Sciatic nerve (tissue), 2 donors: Measurements from ENCODE around the gene HIP1R. TPM values are rescaled to one million over a fixed set of nuclear protein-coding genes. Genes with fewer than 3 reads are reported as not detected.
A peak's percentile ranks its signal among the peaks of the same experiment; 100 is the strongest.

Experiments used
- ATAC-seq: fragments of 200-7000 bp; cut with Tn5 transposase; one replicate; pipeline ENCODE4 v1.9.1; 2020; ENCODE audit warnings: mild to moderate bottlenecking, moderate library complexity
- DNase-seq: peaks from one replicate; pipeline ENCODE4 v3.0.0-alpha.2; 2020; ENCODE audit warnings: low spot score
- intact Hi-C: fragments of 100-400 bp; cut with DNase I; formaldehyde crosslinking; loops from one replicate; pipeline ENCODE4 v1.14.2; 2022
- total RNA-seq: library from RNA; stranded (reverse); fragmentation: NEBNext Ultra II Directional; extraction: Animal tissue kit (Norgen Biotek cat#: 25700); gene quantifications from one replicate; pipeline ENCODE4 v1.2.1, GENCODE V29; 2021
- donor health status: DM: no; HTN: no; CAD: no.
- donor health status: DM: no; HTN: no; CAD: no.

HIP1R gene
- total RNA-seq, 1 donor from 2014 or later = 14.3 TPM

DNA sequence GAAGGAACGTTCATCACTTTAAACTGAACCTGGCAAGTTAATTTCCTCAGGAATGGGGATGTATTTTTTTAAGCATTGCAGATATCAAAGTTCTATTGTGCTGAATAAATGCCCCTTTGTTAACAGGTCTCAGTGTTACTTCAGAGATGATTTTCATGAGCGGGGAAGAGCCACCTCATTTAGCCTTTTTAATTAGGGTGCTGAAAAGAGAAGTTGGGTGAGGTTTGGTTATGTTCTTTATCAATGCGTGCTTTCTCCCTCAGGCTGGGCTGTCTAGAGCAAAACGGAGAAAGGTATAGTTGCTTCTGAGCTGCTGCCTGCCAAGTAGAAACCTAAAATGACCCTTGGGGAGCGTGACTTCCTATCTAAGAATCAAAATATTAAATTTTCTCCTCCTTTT is 8.0 kb upstream of the HIP1R start:
- intact Hi-C loops = no loop called here

DNA sequence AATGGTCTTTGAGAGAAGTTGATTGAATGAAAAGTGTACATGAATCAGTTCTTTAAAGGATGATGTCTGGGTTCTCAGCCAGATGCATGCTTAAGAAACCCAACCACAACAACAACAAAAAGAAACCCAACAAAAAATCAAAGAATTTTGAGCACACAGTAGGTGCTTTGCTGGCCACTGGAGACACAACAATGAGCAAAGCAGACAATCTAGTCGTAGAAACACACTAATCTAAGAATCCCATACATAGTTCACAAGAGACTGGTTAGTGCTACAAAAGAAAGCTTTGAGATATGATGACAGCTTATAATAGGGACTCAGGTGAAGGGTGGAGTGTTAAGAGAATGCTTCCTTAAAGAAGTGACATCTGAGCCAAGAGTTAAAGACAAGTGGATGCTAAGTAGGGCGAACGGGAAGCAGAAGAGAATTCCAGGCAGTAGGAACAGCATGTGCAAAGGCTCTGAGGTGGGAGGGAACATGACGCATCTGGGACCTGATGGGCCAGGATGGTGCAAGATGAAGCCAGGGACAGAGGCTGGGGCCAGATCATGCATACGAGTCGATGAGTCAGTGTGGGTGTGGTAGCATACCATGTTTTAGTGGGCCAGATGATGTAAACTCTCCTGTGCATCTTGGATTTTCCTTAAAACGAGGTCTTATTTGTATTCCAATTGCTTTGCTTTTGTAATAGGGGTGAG is 4.6 kb upstream of the HIP1R start:
- DNase-seq (no peak), ATAC-seq (no peak)
- intact Hi-C loops = no loop called here

More for the DNA sequence above, 8.0 kb upstream of the HIP1R start:
- ATAC-seq = no peak
- DNase-seq = peak; percentile 5

DNA sequence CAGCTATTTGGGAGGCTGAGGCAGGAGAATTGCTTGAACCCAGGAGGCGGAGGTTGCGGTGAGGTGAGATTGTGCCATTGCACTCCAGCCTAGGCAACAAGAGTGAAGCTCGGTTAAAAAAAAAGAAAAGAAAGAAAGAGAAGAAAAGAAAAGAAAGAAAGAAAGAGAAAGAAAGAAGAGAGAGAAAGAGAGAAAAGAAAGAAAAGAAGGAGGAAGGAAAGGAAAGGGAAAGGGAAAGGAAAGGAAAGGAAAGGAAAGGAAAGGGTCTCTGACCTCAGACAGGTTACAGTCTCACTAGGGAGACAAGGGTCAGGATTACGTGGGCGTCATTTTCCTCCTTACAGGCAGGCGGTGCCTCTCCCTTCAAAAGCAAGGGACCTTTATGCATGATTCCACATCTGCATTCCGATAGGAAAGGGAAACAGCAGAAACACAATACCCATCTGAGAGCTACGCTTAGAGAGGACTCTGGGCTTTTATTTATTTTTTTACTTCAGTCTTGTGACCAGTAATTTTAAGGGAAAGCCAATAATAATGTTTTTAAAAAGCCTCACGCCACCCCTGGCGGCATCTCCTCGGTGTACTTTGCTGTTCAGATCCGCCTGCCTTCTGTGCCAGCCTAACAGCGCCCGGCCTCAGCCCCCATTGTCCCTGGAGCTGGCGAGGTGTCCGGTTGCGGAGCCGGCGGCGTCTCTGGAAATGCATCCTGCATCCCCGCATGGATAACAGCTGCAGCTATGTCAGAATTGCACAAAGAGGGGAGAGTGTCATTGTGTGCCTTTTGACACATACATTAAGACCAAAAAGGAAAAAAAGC is 945 bp upstream of the HIP1R start:
- intact Hi-C loops = no loop called here
- DNase-seq (peak; percentile 62), ATAC-seq (peak; percentile 62)

GRCh38 chr12:122835750-122836026 is 431 bp downstream of the HIP1R start:
- ATAC-seq (no peak), DNase-seq (no peak)
- intact Hi-C loops = no loop called here

- intact Hi-C loops = no loop called here
- ATAC-seq = peak; percentile 38
Observed at GRCh38 chr12:122836027-122836921, 1.0 kb downstream of the HIP1R start.

DNA sequence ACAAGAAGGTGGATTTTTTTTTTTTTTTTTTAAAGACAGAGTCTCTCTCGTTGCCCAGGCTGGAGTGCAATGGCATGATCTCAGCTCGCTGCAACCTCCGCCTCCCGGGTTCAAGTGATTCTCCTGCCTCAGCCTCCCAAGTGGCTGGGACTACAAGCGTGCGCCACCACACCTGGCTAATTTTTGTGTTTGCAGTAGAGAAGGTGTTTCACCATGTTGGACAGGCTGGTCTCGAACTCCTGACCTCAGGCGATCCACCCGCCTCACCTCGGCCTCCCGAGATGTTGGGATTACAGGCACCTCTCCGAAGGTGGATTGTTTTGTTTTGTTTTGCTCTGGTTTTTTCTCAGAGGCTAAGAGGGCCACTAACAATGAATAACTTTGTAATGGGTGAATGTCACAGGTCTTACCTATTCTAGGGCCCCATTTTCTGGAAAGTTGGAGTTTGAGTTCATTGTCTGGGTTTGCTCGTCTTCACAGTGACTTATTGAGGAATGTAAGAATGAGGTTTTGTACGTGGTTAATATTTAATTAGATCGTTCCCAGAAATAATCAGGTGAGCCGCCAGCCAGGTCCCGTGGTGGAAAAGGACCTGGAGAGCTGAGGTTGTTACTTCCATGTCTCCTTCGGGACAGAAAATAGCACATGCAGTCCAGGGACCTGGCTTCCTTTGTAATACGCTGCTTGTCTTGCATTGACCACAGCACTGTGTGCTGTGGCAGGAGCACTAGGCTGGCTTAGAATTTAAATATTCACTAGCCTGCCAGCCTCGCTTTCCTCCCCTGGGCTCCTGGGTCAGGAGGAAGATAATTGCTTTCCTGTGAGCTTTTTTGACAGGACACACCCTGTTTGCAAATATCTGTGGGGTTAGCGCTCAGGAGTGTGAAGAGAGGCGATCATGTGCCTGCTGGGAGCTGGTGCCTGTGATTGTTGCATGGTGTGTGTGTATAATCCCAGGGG is 2.3 kb downstream of the HIP1R start:
- no peak for DNase-seq
- ATAC-seq = no peak
- intact Hi-C loops = no loop called here

More at GRCh38 chr12:122836027-122836921, 1.0 kb downstream of the HIP1R start:
- DNase-seq = no peak

DNA sequence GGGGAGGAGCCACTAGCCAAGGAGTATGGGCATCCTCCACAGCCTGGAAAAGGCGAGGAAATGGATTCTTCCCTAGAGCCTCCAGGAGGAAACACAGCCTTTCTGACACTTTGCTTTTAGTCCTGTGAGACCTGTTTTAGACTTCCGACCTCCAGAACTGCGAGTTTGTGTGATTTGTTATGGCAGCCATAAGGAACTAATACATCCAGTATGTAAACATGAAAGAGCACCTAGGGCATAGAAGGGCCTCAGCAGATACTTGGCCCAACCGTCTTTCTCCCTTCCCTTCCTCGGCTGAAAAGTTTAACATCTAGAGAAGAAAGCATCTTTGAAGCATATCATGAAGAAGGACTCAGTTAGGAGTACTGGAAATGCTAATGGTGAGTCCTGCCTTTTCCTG is 3.6 kb downstream of the HIP1R start:
- DNase-seq (no peak), ATAC-seq (no peak)
- intact Hi-C loops = no loop called here

DNA sequence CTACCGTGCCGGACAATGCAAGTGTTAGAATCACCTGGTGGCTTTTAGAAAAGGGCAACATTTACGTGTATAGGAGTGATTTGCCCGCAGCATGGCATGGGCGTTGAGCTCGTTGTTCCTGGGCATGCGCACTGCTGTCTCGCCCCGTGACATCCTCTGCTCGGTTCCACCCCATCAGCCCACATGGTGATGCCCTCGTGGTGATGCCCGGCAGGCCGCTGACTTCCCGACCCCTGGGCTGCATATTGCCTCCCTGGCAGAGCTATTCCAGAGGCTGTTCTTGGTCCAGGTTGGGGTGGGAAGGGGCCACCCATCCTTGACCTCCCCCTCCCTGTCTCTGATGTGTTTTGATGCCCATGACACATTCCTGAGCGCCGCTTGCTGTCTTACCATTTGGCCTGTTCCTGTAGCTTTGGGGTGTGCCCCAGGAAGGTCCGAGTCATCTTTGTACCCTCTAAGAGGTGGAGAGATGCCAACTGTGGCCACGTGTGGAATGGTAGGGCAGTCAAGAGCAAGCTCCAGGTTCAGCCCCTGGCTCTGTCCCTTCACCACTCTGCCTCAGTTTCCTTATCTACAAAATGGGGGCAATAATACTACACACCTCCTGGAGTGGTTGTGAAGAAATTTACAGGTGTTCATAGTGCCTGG is 4.8 kb downstream of the HIP1R start:
- no peak for ATAC-seq
- intact Hi-C loops = no loop called here
- DNase-seq = no peak

- intact Hi-C loops = no loop called here
- no peak for DNase-seq
- no peak for ATAC-seq
Observed at GRCh38 chr12:122840580-122841513, 5.6 kb downstream of the HIP1R start.

GRCh38 chr12:122841544-122842321 is 6.5 kb downstream of the HIP1R start:
- ATAC-seq (no peak), DNase-seq (no peak)
- intact Hi-C loops = no loop called here

DNA sequence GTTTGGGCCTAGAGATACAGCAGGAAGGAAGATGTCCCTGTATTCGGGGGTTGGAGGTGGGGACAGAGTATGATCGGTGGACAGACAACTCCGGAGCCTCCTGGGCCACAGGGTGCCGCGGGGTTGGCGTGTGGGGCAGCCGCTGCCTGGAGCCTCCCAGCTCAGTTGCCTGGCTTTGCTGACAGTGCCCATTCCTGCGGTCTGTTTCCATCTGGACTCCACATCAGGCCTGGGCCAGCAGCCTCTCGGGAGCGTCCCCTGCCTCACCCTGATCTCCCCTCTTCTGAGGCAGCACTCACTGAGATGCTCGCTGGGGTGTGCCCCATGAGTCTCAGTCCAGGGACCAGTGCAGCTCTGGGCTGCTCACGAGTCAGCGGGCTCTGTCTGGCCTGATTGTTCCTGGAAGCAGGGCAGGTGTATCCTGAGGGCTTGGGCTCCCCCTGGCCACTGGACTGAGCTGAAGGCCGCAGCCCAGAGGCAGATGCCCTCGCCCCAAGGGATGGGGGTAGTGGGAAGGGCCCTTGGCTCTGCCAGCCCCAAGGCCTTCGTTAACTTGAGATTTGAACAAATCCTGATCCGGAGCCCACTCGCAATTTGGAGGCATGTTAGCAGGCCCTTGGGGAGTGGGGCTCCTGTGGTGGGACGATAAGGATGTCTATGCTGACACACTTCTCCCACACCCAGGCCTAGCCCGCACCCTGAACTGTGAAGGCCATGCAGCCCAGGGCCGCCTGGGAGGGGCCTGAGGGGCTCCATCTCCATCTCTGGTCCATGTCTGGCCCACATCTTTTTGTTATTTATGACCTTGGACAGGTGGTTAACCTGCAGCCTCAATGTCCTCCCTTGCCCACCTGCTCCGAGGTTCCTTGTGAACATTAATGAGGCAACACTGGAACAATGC is 7.5 kb downstream of the HIP1R start:
- DNase-seq (no peak), ATAC-seq (no peak)

GRCh38 chr12:122843455-122843854 is 8.2 kb downstream of the HIP1R start:
- ATAC-seq = no peak
- intact Hi-C loops = no loop called here
- DNase-seq = no peak

More for the DNA sequence above, 7.5 kb downstream of the HIP1R start:
- intact Hi-C loops = no loop called here

DNA sequence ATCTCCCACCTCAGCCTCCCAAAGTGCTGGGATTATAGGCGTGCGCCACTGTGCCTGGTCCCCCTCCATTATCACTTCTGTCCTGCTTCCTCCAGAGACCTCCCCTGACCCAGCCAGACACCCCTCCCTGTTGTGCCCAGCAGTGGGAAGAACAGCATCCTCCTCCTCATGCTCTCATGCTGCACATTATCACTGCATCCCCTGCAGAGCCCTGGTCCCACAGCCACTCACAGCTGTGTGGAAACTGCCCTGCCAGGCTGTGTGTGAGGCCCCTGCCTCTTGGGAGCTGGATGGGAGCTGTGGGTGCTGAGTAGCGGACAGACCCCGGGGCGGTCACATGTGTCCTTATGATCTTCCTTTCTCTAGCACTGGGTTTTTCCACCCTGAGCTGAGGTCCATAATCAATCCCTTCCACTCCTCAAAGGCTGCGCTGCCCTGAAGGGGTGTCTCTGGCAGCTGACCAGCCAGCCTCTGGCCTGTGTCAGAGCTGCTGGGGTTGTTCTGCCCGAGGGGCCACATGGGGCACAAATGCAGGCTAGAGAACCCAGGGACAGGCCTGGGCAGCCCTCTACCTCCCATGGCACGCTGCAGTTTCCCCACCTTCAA is 9.2 kb downstream of the HIP1R start:
- intact Hi-C loops = no loop called here
- ATAC-seq = no peak
- DNase-seq = no peak

DNA sequence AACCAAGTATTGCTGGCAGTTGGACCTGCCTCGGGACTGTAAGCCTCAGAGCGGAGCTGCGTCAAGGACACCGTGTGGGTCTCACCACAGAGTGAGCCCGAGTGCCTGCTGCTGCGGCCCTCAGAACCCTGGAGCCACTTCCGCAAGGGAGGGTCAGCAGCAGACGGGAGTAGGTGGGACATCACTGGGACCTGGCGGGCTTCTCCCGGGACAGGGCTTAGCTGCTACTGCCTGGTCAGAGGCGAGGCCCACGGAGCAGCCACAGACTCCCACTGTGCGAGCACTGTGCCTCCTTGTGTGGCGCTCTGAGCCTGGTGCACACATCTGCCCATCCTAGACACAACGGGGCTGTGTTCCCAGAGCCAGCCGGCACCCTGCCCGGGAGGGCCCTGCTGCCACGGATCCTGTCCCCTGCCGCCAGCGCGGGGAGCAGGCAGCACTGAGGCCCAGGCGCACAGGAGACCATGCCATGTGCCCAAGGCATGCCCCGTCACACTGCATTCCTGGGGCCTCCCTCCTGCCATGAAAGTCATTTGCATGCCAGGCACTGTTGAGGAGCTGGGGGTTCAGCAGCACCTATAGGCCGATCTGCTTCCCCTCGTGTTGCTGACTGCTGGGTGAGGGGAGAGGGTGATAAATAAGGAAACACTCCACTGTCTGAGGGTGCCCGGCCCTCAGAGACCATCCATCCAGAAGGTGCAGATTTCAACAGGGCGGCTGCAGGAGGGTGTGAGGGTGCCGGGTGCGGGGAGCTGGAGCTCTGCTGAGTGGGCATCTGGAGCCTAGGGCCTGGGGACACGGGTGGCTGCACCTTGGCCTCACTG is 10.0 kb downstream of the HIP1R start:
- ATAC-seq = peak; percentile 48
- intact Hi-C loops = no loop called here
- DNase-seq = no peak
